ENCODE results near the gene SIX5. TPM values are rescaled to one million over a fixed set of nuclear protein-coding genes. Genes with fewer than 3 reads are reported as not detected.

SIX5 gene
- total RNA-seq, 1 experiment from 2014 or later = 27.6 TPM

DNA sequence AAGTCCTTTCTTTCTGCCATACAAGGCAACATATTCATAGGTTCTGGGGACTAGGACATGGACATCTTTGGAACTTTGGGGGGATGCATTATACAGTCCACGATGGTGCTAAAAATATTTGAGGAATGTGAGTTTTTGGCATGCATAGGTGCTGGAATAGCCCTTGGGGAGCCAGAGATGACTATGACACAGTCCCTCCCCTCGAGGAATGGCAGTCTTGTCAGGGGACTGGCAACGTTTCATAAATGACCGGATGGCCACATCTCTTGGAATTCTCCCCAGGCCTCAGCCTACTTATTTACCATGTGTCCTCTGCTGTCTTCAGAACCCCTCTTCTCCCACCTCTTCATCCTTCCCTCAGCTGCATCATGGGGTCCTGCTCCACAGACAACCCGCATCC, 22.2 kb downstream of the SIX5 start:
- no peak for TF ChIP-seq EZH2 (IDR thresholded peaks at IDR 0.05; ENCODE audit: low read depth)
- TF ChIP-seq, protein P1, sequence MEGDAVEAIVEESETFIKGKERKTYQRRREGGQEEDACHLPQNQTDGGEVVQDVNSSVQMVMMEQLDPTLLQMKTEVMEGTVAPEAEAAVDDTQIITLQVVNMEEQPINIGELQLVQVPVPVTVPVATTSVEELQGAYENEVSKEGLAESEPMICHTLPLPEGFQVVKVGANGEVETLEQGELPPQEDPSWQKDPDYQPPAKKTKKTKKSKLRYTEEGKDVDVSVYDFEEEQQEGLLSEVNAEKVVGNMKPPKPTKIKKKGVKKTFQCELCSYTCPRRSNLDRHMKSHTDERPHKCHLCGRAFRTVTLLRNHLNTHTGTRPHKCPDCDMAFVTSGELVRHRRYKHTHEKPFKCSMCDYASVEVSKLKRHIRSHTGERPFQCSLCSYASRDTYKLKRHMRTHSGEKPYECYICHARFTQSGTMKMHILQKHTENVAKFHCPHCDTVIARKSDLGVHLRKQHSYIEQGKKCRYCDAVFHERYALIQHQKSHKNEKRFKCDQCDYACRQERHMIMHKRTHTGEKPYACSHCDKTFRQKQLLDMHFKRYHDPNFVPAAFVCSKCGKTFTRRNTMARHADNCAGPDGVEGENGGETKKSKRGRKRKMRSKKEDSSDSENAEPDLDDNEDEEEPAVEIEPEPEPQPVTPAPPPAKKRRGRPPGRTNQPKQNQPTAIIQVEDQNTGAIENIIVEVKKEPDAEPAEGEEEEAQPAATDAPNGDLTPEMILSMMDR (conservative IDR thresholded peaks at IDR 0.05) = no peak
- no peak overlapping the region for H3K27ac ChIP-seq
- H3K27me3 ChIP-seq (ENCODE audit: insufficient read depth, low read depth) = no peaks in the 10 kb centered on the region
- no peaks in the 10 kb centered on the region for H3K36me3 ChIP-seq (ENCODE audit: low read depth)
- ChIA-PET POLR2A (ENCODE audit: unreplicated experiment) (no interaction called here), CTCF (no interaction called here)
- intact Hi-C loops (cut with micrococcal nuclease; ENCODE audit: unreplicated experiment) = no loop called here
- no peaks in the 10 kb centered on the region for H3K9me2 ChIP-seq (ENCODE audit: insufficient read depth)
- BruUV-seq (replicated peaks) = no TSS peak
- H3K79me2 ChIP-seq (ENCODE audit: low read depth) = no peaks in the 10 kb centered on the region
- H3F3A ChIP-seq (ENCODE audit: insufficient read depth, low read depth) = peaks cover 12% of the 10 kb centered on the region
- peaks cover 8% of the 10 kb centered on the region for H3K4me1 ChIP-seq (replicated peaks; ENCODE audit: insufficient read depth)
- H3K4me2 ChIP-seq = no peak overlapping the region
- no peaks in the 10 kb centered on the region for H4K20me1 ChIP-seq (ENCODE audit: insufficient read depth)
- no peaks in the 10 kb centered on the region for H3K9me3 ChIP-seq (ENCODE audit: insufficient read depth, low read depth)
- no peak overlapping the region for H2AFZ ChIP-seq
- H3K4me3 ChIP-seq = no peak overlapping the region
- no peak for DNase-seq

DNA sequence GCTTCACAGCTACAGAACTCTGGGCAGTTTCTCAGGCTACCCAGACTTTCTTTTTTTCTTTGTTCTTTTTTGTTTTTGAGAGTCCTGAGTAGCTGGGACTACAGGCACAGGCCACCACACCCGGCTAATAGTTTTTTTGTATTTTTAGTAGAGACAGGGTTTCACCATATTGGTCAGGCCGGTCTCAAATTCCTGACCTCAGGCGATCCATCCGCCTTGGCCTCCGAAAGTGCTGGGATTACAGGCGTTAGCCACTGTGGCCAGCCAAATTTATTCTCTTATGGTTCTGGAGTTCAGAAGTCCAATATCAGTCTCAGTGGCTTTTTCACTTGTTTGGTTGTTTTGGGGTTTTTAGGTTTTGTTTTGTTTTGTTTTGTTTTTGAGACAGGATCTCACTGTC, 23.4 kb downstream of the SIX5 start:
- POLR2A ChIA-PET (ENCODE audit: unreplicated experiment) = no interaction called here

DNA sequence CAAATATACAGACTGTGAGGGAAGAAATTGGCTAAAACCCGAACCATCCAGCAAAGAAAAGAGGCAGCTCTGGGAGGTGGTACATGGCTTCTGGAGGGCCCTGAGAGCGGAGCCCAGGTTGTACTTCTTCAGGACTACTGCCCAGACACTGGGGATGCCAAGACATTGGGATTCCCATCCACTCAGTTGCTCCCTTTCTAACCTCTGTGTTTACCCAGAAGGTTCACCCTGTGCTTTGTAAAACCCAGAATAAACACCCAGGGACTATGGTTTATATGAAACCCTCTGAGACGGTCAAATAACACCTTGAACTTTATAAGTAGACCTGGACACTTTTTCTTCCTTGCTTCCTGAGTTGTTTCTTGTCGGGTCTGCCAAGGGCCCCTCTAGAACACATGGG, 26.1 kb downstream of the SIX5 start:
- H3K27me3 ChIP-seq (ENCODE audit: insufficient read depth, low read depth) = no peaks in the 10 kb centered on the region
- ChIA-PET CTCF (no interaction called here), POLR2A (ENCODE audit: unreplicated experiment) (interaction anchor here (0.5 kb wide), 1 partner anchor 40 kb away, joined by 10 read pairs; the partner anchor contains the start of gene DMPK)
- intact Hi-C loops (cut with micrococcal nuclease; ENCODE audit: unreplicated experiment) = no loop called here
- H4K20me1 ChIP-seq (ENCODE audit: insufficient read depth) = no peaks in the 10 kb centered on the region
- no peaks in the 10 kb centered on the region for H3K9me3 ChIP-seq (ENCODE audit: insufficient read depth, low read depth)
- no peak for TF ChIP-seq EZH2 (IDR thresholded peaks at IDR 0.05; ENCODE audit: low read depth)
- TF ChIP-seq, protein P1 (conservative IDR thresholded peaks at IDR 0.05) = no peak
- H3F3A ChIP-seq (ENCODE audit: insufficient read depth, low read depth) = peaks cover 17% of the 10 kb centered on the region; the same call in 1 of the 2 replicates
- H3K4me3 ChIP-seq = no peak overlapping the region
- no peaks in the 10 kb centered on the region for H3K4me1 ChIP-seq (replicated peaks; ENCODE audit: insufficient read depth)
- H3K4me2 ChIP-seq = no peak overlapping the region
- no peaks in the 10 kb centered on the region for H3K79me2 ChIP-seq (ENCODE audit: low read depth)
- H3K27ac ChIP-seq = no peak overlapping the region
- H3K9me2 ChIP-seq (ENCODE audit: insufficient read depth) = no peaks in the 10 kb centered on the region
- H2AFZ ChIP-seq = no peak overlapping the region
- BruUV-seq (replicated peaks) = no TSS peak
- DNase-seq = no peak
- no peaks in the 10 kb centered on the region for H3K36me3 ChIP-seq (ENCODE audit: low read depth)

More for the DNA sequence above, 23.4 kb downstream of the SIX5 start:
- H3K4me1 ChIP-seq (replicated peaks; ENCODE audit: insufficient read depth) = peaks cover 8% of the 10 kb centered on the region
- no peak overlapping the region for H3K27ac ChIP-seq
- no peak for DNase-seq
- H3K4me3 ChIP-seq = no peak overlapping the region
- no peak for TF ChIP-seq EZH2 (IDR thresholded peaks at IDR 0.05; ENCODE audit: low read depth)
- TF ChIP-seq, protein P1 (conservative IDR thresholded peaks at IDR 0.05) = no peak
- H3K27me3 ChIP-seq (ENCODE audit: insufficient read depth, low read depth) = no peaks in the 10 kb centered on the region
- no TSS peak for BruUV-seq (replicated peaks)
- H3K4me2 ChIP-seq = no peak overlapping the region
- H3F3A ChIP-seq (ENCODE audit: insufficient read depth, low read depth) = peaks cover 12% of the 10 kb centered on the region; the same call in 1 of the 2 replicates
- H3K9me3 ChIP-seq (ENCODE audit: insufficient read depth, low read depth) = no peaks in the 10 kb centered on the region
- H3K36me3 ChIP-seq (ENCODE audit: low read depth) = no peaks in the 10 kb centered on the region
- H2AFZ ChIP-seq = no peak overlapping the region
- no peaks in the 10 kb centered on the region for H3K9me2 ChIP-seq (ENCODE audit: insufficient read depth)
- H3K79me2 ChIP-seq (ENCODE audit: low read depth) = no peaks in the 10 kb centered on the region
- intact Hi-C loops (cut with micrococcal nuclease; ENCODE audit: unreplicated experiment) = no loop called here
- no peaks in the 10 kb centered on the region for H4K20me1 ChIP-seq (ENCODE audit: insufficient read depth)
- CTCF ChIA-PET = no interaction called here

All from PC-9 (cell line).